ENCODE data around the gene UNC80. TPM values are rescaled to one million over a fixed set of nuclear protein-coding genes. Genes with fewer than 3 reads are reported as not detected.

The UNC80 gene
- polyA plus RNA-seq, 1 of the 3 experiments (the other 2 are of a cell fraction) = 0.59 TPM

GRCh38 chr2:209911486-209911885 is 139.9 kb downstream of the UNC80 start:
- Histone ChIP-seq H3K9me3 (no peaks in the 10 kb centered on the region), H3K4me1 (ENCODE audit: control insufficient read depth in 1 of 2, insufficient read depth in 2 of 2, low read depth in 1 of 2, low read length in 1 of 2) (no peaks in the 10 kb centered on the region), H3K4me2 (no peak overlapping the region), H3K9me2 (no peaks in the 10 kb centered on the region), H3K36me3 (replicated peaks in 1 of 2; ENCODE audit: control insufficient read depth in 1 of 2, insufficient read depth in 2 of 2, low read length in 1 of 2) (peaks cover 0 to 3% of the 10 kb centered on the region in 2 experiments), H3K4me3 (ENCODE audit: low read depth in 2 of 2, low read length in 1 of 2) (no peak overlapping the region), H4K20me1 (ENCODE audit: insufficient read depth) (no peaks in the 10 kb centered on the region), H3F3A (replicated peaks; ENCODE audit: insufficient read depth) (no peaks in the 10 kb centered on the region), H3K79me2 (ENCODE audit: insufficient read depth) (no peaks in the 10 kb centered on the region), H3K27me3 (ENCODE audit: insufficient read depth) (no peaks in the 10 kb centered on the region), H3K9ac (no peak overlapping the region), H3K27ac (ENCODE audit: low read depth in 2 of 2, low read length in 1 of 2) (no peak overlapping the region), H2AFZ (ENCODE audit: low read depth) (no peak overlapping the region)
- ChIA-PET CTCF (no interaction called here), POLR2A (no interaction called here)
- WGBS (ENCODE audit: low lambda C conversion rate) = 77% methylated on average over 4 of the region's 4 CpGs
- DNase-seq = no peak
- TF ChIP-seq JUND (IDR thresholded peaks at IDR 0.05) (no peak), FOXM1 (IDR thresholded peaks at IDR 0.05; ENCODE audit: low read depth) (no peak), MXI1 (IDR thresholded peaks at IDR 0.05; ENCODE audit: low read depth, low read length) (no peak), IRF3 (IDR thresholded peaks at IDR 0.05; ENCODE audit: low read depth, low read length) (no peak), ELF1 (IDR thresholded peaks at IDR 0.05) (no peak), SIN3A (IDR thresholded peaks at IDR 0.05; ENCODE audit: borderline replicate concordance, low read depth, low read length) (no peak), CHD2 (IDR thresholded peaks at IDR 0.05; ENCODE audit: low read length, partially characterized antibody) (no peak), YY1 (IDR thresholded peaks at IDR 0.05; ENCODE audit: low read depth) (no peak), RCOR1 (IDR thresholded peaks at IDR 0.05; ENCODE audit: low read length) (no peak), NFIC (IDR thresholded peaks at IDR 0.05; ENCODE audit: borderline replicate concordance) (no peak), POLR2AphosphoS5 (IDR thresholded peaks at IDR 0.05; ENCODE audit: low read depth, low read length) (no peak), TEAD4 (IDR thresholded peaks at IDR 0.05; ENCODE audit: borderline replicate concordance, insufficient read depth) (no peak), EP300 (IDR thresholded peaks at IDR 0.05; ENCODE audit: borderline replicate concordance in 1 of 2, low read depth in 1 of 2, low read length in 1 of 2) (no peak), TAF1 (IDR thresholded peaks at IDR 0.05; ENCODE audit: borderline replicate concordance, low read depth, low read length) (no peak), EZH2phosphoT487 (IDR thresholded peaks at IDR 0.05; ENCODE audit: borderline replicate concordance, low read depth) (no peak), MEF2A (IDR thresholded peaks at IDR 0.05; ENCODE audit: borderline replicate concordance, low read depth) (no peak), REST (IDR thresholded peaks at IDR 0.05; ENCODE audit: low read depth, low read length) (no peak), USF1 (IDR thresholded peaks at IDR 0.05; ENCODE audit: borderline replicate concordance, low read depth) (no peak), GABPA (IDR thresholded peaks at IDR 0.05; ENCODE audit: low read depth) (no peak), NRF1 (IDR thresholded peaks at IDR 0.05; ENCODE audit: low read depth, low read length) (no peak)
